ENCODE data around the gene HAPLN2. TPM values are rescaled to one million over a fixed set of nuclear protein-coding genes. Genes with fewer than 3 reads are reported as not detected.

Gene HAPLN2
- polyA plus RNA-seq, 1 donor (not counting 4 experiments of a cell fraction or from before 2014, with no cell fraction given), result not detected

GRCh38 chr1:156655151-156655903, 36.1 kb downstream of the HAPLN2 start:
- TF ChIP-seq CTCF (optimal IDR thresholded peaks at IDR 0.05 in 1 of 3, IDR thresholded peaks at IDR 0.05 in 1 of 3, conservative IDR thresholded peaks at IDR 0.05 in 1 of 3; ENCODE audit: extremely low read depth in 1 of 3, insufficient read depth in 2 of 3, low read length in 3 of 3), result no peak
- TF ChIP-seq EZH2 (IDR thresholded peaks at IDR 0.05; ENCODE audit: low read length), result no peak
- Histone ChIP-seq H4K20me1 (ENCODE audit: control insufficient read depth, extremely low read depth, insufficient read depth, low read length) (peaks cover 7% of the 10 kb centered on the region), H2AFZ (ENCODE audit: control insufficient read depth, low read length) (no peak overlapping the region), H3K9me3 (ENCODE audit: control insufficient read depth, low read depth, low read length) (no peaks in the 10 kb centered on the region), H3K4me1 (ENCODE audit: control insufficient read depth, extremely low read depth, insufficient read depth, low read length) (peaks cover 12% of the 10 kb centered on the region), H3K4me3 (ENCODE audit: control insufficient read depth in 2 of 3, extremely low read depth in 1 of 3, insufficient read depth in 2 of 3, low read depth in 1 of 3, low read length in 3 of 3) (no peak overlapping the region), H3K27ac (ENCODE audit: control insufficient read depth, insufficient read depth, low read length) (no peak overlapping the region), H3K79me2 (ENCODE audit: control insufficient read depth, insufficient read depth, low read length) (no peaks in the 10 kb centered on the region), H3K9ac (ENCODE audit: control insufficient read depth, extremely low read depth, insufficient read depth, low read length) (no peak overlapping the region), H3K36me3 (ENCODE audit: control insufficient read depth in 2 of 2, extremely low read depth in 1 of 2, insufficient read depth in 2 of 2, low read length in 2 of 2) (no peaks in the 10 kb centered on the region), H3K9me1 (ENCODE audit: control insufficient read depth, extremely low read depth, insufficient read depth, low read length) (no peaks in the 10 kb centered on the region), H3K4me2 (ENCODE audit: control insufficient read depth, extremely low read depth, insufficient read depth, low read depth, low read length) (no peak overlapping the region), H3K27me3 (ENCODE audit: control insufficient read depth, extremely low read depth, insufficient read depth, low read length) (peaks cover 39% of the 10 kb centered on the region)
- FAIRE-seq (no peak), DNase-seq (ENCODE audit: low read depth, low spot score) (no peak)
- dilution Hi-C loops (cut with MboI; ENCODE audit: extremely low pct_ligation_motif_present, low sequenced_read_pairs), result no loop called here

GRCh38 chr1:156655904-156656516, 36.8 kb downstream of the HAPLN2 start:
- DNase-seq (ENCODE audit: low read depth, low spot score), result no peak
- Histone ChIP-seq H2AFZ (ENCODE audit: control insufficient read depth, low read length) (no peak overlapping the region), H3K36me3 (ENCODE audit: control insufficient read depth in 2 of 2, extremely low read depth in 1 of 2, insufficient read depth in 2 of 2, low read length in 2 of 2) (no peaks in the 10 kb centered on the region), H3K9me3 (ENCODE audit: control insufficient read depth, low read depth, low read length) (no peaks in the 10 kb centered on the region), H3K27ac (ENCODE audit: control insufficient read depth, insufficient read depth, low read length) (no peak overlapping the region), H3K9me1 (ENCODE audit: control insufficient read depth, extremely low read depth, insufficient read depth, low read length) (no peaks in the 10 kb centered on the region), H3K27me3 (ENCODE audit: control insufficient read depth, extremely low read depth, insufficient read depth, low read length) (peaks cover 38% of the 10 kb centered on the region), H3K79me2 (ENCODE audit: control insufficient read depth, insufficient read depth, low read length) (no peaks in the 10 kb centered on the region), H3K4me2 (ENCODE audit: control insufficient read depth, extremely low read depth, insufficient read depth, low read depth, low read length) (no peak overlapping the region), H3K4me3 (ENCODE audit: control insufficient read depth in 2 of 3, extremely low read depth in 1 of 3, insufficient read depth in 2 of 3, low read depth in 1 of 3, low read length in 3 of 3) (no peak overlapping the region), H4K20me1 (ENCODE audit: control insufficient read depth, extremely low read depth, insufficient read depth, low read length) (peaks cover 7% of the 10 kb centered on the region), H3K4me1 (ENCODE audit: control insufficient read depth, extremely low read depth, insufficient read depth, low read length) (peaks cover 15% of the 10 kb centered on the region), H3K9ac (ENCODE audit: control insufficient read depth, extremely low read depth, insufficient read depth, low read length) (no peak overlapping the region)
- dilution Hi-C loops (cut with MboI; ENCODE audit: extremely low pct_ligation_motif_present, low sequenced_read_pairs), result no loop called here
- TF ChIP-seq CTCF (optimal IDR thresholded peaks at IDR 0.05 in 1 of 3, IDR thresholded peaks at IDR 0.05 in 1 of 3, conservative IDR thresholded peaks at IDR 0.05 in 1 of 3; ENCODE audit: extremely low read depth in 1 of 3, insufficient read depth in 2 of 3, low read length in 3 of 3) (no peak), EZH2 (IDR thresholded peaks at IDR 0.05; ENCODE audit: low read length) (no peak)
- FAIRE-seq, result no peak

Measured in keratinocyte (primary cell).